HepG2 (cell line): ENCODE data around the gene ARHGAP15. TPM values are rescaled to one million over a fixed set of nuclear protein-coding genes. Genes with fewer than 3 reads are reported as not detected.

Experiments used
- ATAC-seq: fragments of 200-7000 bp; cut with Tn5 transposase; 3 replicates; pipeline ENCODE4 v1.9.1; 2020; ENCODE audit warnings: mild to moderate bottlenecking, moderate library complexity
- BruUV-seq: library from RNA; stranded (reverse); fragments of 400-500 nt; replicated peaks from 2 replicates; lab custom pipeline; 2021; lab: Mats Ljungman, UMichigan
- CTCF ChIA-PET: fragments of 300-600 bp; formaldehyde crosslinking; extraction: SDS; loops from one replicate; lab custom pipeline; 2021; ENCODE audit warnings: low total read pairs, inconsistent platforms, low intra/inter-chr PET ratio; lab: Yijun Ruan, JAX
- POLR2A ChIA-PET: fragments of 350-600 bp; sonication (Branson Sonifier 250); formaldehyde crosslinking; loops from one replicate; lab custom pipeline; 2020; ENCODE audit warnings: antibody characterized with exemption, inconsistent platforms; lab: Yijun Ruan, JAX
- DNase-seq: peaks from one replicate; pipeline ENCODE4 v3.0.0-alpha.2; 2015; ENCODE audit warnings: low spot score
- FAIRE-seq: peaks from 3 replicates; lab custom pipeline; 2011; peaks lifted over from hg19 to GRCh38; lab: Jason Lieb, UNC
- H2AFZ ChIP-seq: one replicate; pipeline ENCODE4 v1.6.1; 2011; ENCODE audit warnings: low read length, inconsistent platforms
- H3K27ac ChIP-seq: fragments of 300-600 bp; 3 replicates; pipeline ENCODE4 v1.8.0; 2011; ENCODE audit warnings: mixed run types, mild to moderate bottlenecking, mixed read lengths, low read length, inconsistent platforms; ENCODE audit not compliant: insufficient read depth; ENCODE audit errors: extremely low read length
- H3K27me3 ChIP-seq, 2 experiments: fragments of 200-600 bp in 1 of 2; 2 replicates in 1 of 2; 3 replicates in 1 of 2; pipeline versions ENCODE4 v1.6.0 to v1.8.0; 2011; ENCODE audit warnings: low read length in 2 of 2, mild to moderate bottlenecking in 2 of 2, moderate library complexity in 2 of 2, inconsistent platforms in 1 of 2; ENCODE audit not compliant: insufficient read depth in 2 of 2, control insufficient read depth in 1 of 2
- H3K36me3 ChIP-seq, 2 experiments: fragments of 200-600 bp in 1 of 2; replicated peaks in 1 of 2; 2 replicates in 1 of 2; 3 replicates in 1 of 2; pipeline versions ENCODE4 v1.5.1 to v1.8.0; 2011; ENCODE audit warnings: low read length in 2 of 2, inconsistent platforms in 1 of 2; ENCODE audit not compliant: insufficient read depth in 2 of 2, control insufficient read depth in 1 of 2
- H3K4me1 ChIP-seq: 2 replicates; pipeline ENCODE4 v1.5.1; 2012; ENCODE audit warnings: low read length, inconsistent platforms; ENCODE audit not compliant: insufficient read depth
- H3K4me2 ChIP-seq: 2 replicates; pipeline ENCODE4 v1.6.0; 2011; ENCODE audit warnings: low read depth, low read length, inconsistent platforms
- H3K4me3 ChIP-seq, 3 experiments: fragments of 200-600 bp in 1 of 3; sonication (generic), shearing (Covaris generic) in 1 of 3; replicated peaks in 1 of 3; 2 replicates each; pipeline ENCODE4 v1.5.1; 2011 to 2016; ENCODE audit warnings: low read length in 3 of 3, inconsistent platforms in 2 of 3, low read depth in 2 of 3, mild to moderate bottlenecking in 2 of 3, control low read depth in 1 of 3, mixed read lengths in 1 of 3; ENCODE audit not compliant: insufficient read depth in 1 of 3
- H3K79me2 ChIP-seq: one replicate; pipeline ENCODE4 v1.6.1; 2011; ENCODE audit warnings: low read length, inconsistent platforms; ENCODE audit not compliant: insufficient read depth
- H3K9ac ChIP-seq: 2 replicates; pipeline ENCODE4 v1.6.0; 2011; ENCODE audit warnings: mild to moderate bottlenecking, low read depth, low read length, inconsistent platforms; ENCODE audit not compliant: insufficient read depth
- H3K9me3 ChIP-seq: 2 replicates; pipeline ENCODE4 v1.5.1; 2012; ENCODE audit warnings: mild to moderate bottlenecking, low read length
- H4K20me1 ChIP-seq: 2 replicates; pipeline ENCODE4 v1.6.0; 2011; ENCODE audit warnings: inconsistent platforms, mild to moderate bottlenecking, low read length, moderate library complexity; ENCODE audit not compliant: insufficient read depth
- ERF ChIP-seq: IDR thresholded peaks from 2 replicates; pipeline ENCODE4 v1.6.1; 2018; ENCODE audit warnings: missing biosample characterization, missing genetic modification reagents
- IKZF4 ChIP-seq: sonication (generic); formaldehyde crosslinking; IDR thresholded peaks from 2 replicates; pipeline ENCODE4 v1.5.1; 2020; ENCODE audit warnings: borderline replicate concordance, mild to moderate bottlenecking, low read depth, missing genetic modification reagents; ENCODE audit errors: not compliant biosample characterization
- MAFK ChIP-seq, 2 experiments: IDR thresholded peaks in 1 of 2; conservative IDR thresholded peaks in 1 of 2; 2 replicates each; pipeline ENCODE4 v1.6.1; 2011; ENCODE audit warnings: improper control_type of control experiment in 2 of 2, low read length in 2 of 2
- NFIB ChIP-seq: sonication (generic); formaldehyde crosslinking; IDR thresholded peaks from 2 replicates; pipeline ENCODE4 v1.9.0; 2021; ENCODE audit warnings: missing genetic modification reagents, mild to moderate bottlenecking, borderline replicate concordance
- NFKBIZ ChIP-seq: IDR thresholded peaks from 2 replicates; pipeline ENCODE4 v1.6.1; 2018; ENCODE audit warnings: missing genetic modification reagents, missing compliant biosample characterization
- POLR2AphosphoS2 ChIP-seq: IDR thresholded peaks from 2 replicates; pipeline ENCODE4 v1.6.1; 2011; ENCODE audit warnings: low read depth, low read length, improper control_type of control experiment
- SMAD3 ChIP-seq: sonication (generic); formaldehyde crosslinking; IDR thresholded peaks from 2 replicates; pipeline ENCODE4 v1.4.0; 2020; ENCODE audit warnings: missing genetic modification reagents
- SPEN ChIP-seq: sonication (generic); formaldehyde crosslinking; IDR thresholded peaks from 2 replicates; pipeline ENCODE4 v1.5.1; 2020; ENCODE audit warnings: low read depth, mild to moderate bottlenecking, missing genetic modification reagents
- ZNF280D ChIP-seq: sonication (generic); formaldehyde crosslinking; IDR thresholded peaks from 2 replicates; pipeline ENCODE4 v1.5.1; 2020; ENCODE audit warnings: mild to moderate bottlenecking, missing genetic modification reagents
- ZNF350 ChIP-seq: sonication (generic); formaldehyde crosslinking; IDR thresholded peaks from 2 replicates; pipeline ENCODE4 v1.4.0; 2020; ENCODE audit warnings: mild to moderate bottlenecking, low read depth, missing genetic modification reagents, borderline replicate concordance
- ZNF597 ChIP-seq: sonication (generic); formaldehyde crosslinking; IDR thresholded peaks from 2 replicates; pipeline ENCODE4 v1.5.0; 2020; ENCODE audit warnings: missing genetic modification reagents
- WGBS: methylation state at CpG from one replicate; pipeline ENCODE4 v1.1.6; 2017; ENCODE audit warnings: low lambda C conversion rate; 5-methylcytosine and 5-hydroxymethylcytosine counted together
- in situ Hi-C: cut with HindIII; loops from 2 replicates; pipeline ENCODE4 v1.10.0; 2017; ENCODE audit warnings: low pct_unique_long_range_greater_than_20kb; ENCODE audit not compliant: extremely low pct_ligation_motif_present
- intact Hi-C: fragments of 100-400 bp; cut with micrococcal nuclease; formaldehyde crosslinking; loops from one replicate; pipeline ENCODE4 v1.10.0; 2022; ENCODE audit not compliant: unreplicated experiment
- polyA plus RNA-seq, 8 experiments: library from polyadenylated mRNA; depleted of rRNA in 3 of 8; stranded (reverse) in 7 of 8; unstranded in 1 of 8; fragments of >200 nt; fragmentation: Illumina TruSeq in 4 of 8; extraction: Trizol in 4 of 8; gene quantifications; 2 replicates each; pipeline versions ENCODE4 v1.2.1 to v1.2.3, GENCODE V29; 2011 to 2016; ENCODE audit warnings: low read depth in 4 of 8, missing spikeins in 1 of 8, mixed read lengths in 1 of 8; ENCODE audit not compliant: insufficient read depth in 1 of 8
- total RNA-seq, 5 experiments: library from RNA; depleted of rRNA; stranded (reverse); fragments of >200 nt; fragmentation: Illumina TruSeq; extraction: Trizol; gene quantifications; 2 replicates each; pipeline ENCODE4 v1.2.3, GENCODE V29; 2016; ENCODE audit warnings: low read depth in 1 of 5
- TF ChIP-seq, protein P1 (sequence below), 2 experiments: IDR thresholded peaks; 2 replicates each; pipeline ENCODE4 v1.6.1; 2011 to 2012; ENCODE audit warnings: low read length in 2 of 2, borderline replicate concordance in 1 of 2, low read depth in 1 of 2, mild to moderate bottlenecking in 1 of 2, moderate library complexity in 1 of 2
- TF ChIP-seq, protein P2 (sequence below): sonication (generic); formaldehyde crosslinking; IDR thresholded peaks from 2 replicates; pipeline ENCODE4 v1.8.0; 2022; ENCODE audit warnings: mild to moderate bottlenecking, missing genetic modification reagents, borderline replicate concordance
- TF ChIP-seq, protein P3 (sequence below): sonication (generic); formaldehyde crosslinking; IDR thresholded peaks from 2 replicates; pipeline ENCODE4 v1.5.1; 2020; ENCODE audit warnings: missing genetic modification reagents, mild to moderate bottlenecking, borderline replicate concordance

The ARHGAP15 gene
- total and polyA plus RNA-seq, 2 of the 13 experiments (the other 11 are each of a cell fraction or from before 2014, with no cell fraction given) = 0.04 TPM; not detected in 1

- no TSS peak for BruUV-seq
- POLR2A ChIA-PET = no interaction called here
- in situ Hi-C loops = no loop called here
- TF ChIP-seq POLR2AphosphoS2 (no peak), MAFK (conservative IDR thresholded peaks at IDR 0.05 in 1 of 2, IDR thresholded peaks at IDR 0.05 in 1 of 2; ENCODE audit: low read length in 2 of 2) (peak; percentile 90 to 96), ZNF280D (CRISPR knock-in tag) (no peak), ZNF597 (CRISPR knock-in tag) (no peak), ERF (no peak), SPEN (CRISPR knock-in tag) (no peak), SMAD3 (CRISPR knock-in tag) (no peak), ZNF350 (CRISPR knock-in tag) (no peak), NFIB (CRISPR knock-in tag) (no peak), NFKBIZ (no peak), IKZF4 (CRISPR knock-in tag) (no peak)
- TF ChIP-seq, protein P1, sequence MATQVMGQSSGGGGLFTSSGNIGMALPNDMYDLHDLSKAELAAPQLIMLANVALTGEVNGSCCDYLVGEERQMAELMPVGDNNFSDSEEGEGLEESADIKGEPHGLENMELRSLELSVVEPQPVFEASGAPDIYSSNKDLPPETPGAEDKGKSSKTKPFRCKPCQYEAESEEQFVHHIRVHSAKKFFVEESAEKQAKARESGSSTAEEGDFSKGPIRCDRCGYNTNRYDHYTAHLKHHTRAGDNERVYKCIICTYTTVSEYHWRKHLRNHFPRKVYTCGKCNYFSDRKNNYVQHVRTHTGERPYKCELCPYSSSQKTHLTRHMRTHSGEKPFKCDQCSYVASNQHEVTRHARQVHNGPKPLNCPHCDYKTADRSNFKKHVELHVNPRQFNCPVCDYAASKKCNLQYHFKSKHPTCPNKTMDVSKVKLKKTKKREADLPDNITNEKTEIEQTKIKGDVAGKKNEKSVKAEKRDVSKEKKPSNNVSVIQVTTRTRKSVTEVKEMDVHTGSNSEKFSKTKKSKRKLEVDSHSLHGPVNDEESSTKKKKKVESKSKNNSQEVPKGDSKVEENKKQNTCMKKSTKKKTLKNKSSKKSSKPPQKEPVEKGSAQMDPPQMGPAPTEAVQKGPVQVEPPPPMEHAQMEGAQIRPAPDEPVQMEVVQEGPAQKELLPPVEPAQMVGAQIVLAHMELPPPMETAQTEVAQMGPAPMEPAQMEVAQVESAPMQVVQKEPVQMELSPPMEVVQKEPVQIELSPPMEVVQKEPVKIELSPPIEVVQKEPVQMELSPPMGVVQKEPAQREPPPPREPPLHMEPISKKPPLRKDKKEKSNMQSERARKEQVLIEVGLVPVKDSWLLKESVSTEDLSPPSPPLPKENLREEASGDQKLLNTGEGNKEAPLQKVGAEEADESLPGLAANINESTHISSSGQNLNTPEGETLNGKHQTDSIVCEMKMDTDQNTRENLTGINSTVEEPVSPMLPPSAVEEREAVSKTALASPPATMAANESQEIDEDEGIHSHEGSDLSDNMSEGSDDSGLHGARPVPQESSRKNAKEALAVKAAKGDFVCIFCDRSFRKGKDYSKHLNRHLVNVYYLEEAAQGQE (IDR thresholded peaks at IDR 0.05; ENCODE audit: borderline replicate concordance in 1 of 2, low read depth in 1 of 2, low read length in 2 of 2) = no peak
- TF ChIP-seq, protein P2, sequence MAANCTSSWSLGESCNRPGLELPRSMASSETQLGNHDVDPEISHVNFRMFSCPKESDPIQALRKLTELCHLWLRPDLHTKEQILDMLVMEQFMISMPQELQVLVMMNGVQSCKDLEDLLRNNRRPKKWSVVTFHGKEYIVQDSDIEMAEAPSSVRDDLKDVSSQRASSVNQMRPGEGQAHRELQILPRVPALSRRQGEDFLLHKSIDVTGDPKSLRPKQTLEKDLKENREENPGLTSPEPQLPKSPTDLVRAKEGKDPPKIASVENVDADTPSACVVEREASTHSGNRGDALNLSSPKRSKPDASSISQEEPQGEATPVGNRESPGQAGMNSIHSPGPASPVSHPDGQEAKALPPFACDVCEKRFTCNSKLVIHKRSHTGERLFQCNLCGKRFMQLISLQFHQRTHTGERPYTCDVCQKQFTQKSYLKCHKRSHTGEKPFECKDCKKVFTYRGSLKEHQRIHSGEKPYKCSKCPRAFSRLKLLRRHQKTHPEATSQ (CRISPR knock-in tag) = no peak
- TF ChIP-seq, protein P3, sequence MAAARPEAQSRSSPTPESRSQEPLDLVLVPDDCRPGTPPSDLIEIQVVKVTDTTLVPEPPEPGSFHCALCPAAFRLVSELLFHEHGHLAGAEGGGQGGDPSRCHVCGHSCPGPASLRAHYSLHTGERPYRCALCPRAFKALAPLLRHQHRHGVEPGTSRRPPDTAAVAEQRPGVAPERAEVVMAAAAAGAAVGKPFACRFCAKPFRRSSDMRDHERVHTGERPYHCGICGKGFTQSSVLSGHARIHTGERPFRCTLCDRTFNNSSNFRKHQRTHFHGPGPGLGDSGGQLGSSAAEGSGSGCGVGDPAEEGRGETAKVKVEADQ = no peak
These were observed 687.7 kb downstream of the ARHGAP15 start for GRCh38 chr2:143816916-143817315.

More at GRCh38 chr2:143816916-143817315, 687.7 kb downstream of the ARHGAP15 start:
- Histone ChIP-seq H3K27ac (no peak overlapping the region), H2AFZ (no peak overlapping the region), H3K9me3 (no peaks in the 10 kb centered on the region), H3K27me3 (no peaks in the 10 kb centered on the region), H3K9ac (no peak overlapping the region), H3K4me3 (no peak overlapping the region), H3K79me2 (no peaks in the 10 kb centered on the region), H3K4me1 (no peaks in the 10 kb centered on the region), H4K20me1 (no peaks in the 10 kb centered on the region), H3K36me3 (no peaks in the 10 kb centered on the region), H3K4me2 (no peak overlapping the region)
- intact Hi-C loops = no loop called here
- 8% methylated on average over 3 of the region's 3 CpGs for WGBS
- no peak for FAIRE-seq
- DNase-seq = no peak
- CTCF ChIA-PET = no interaction called here
- ATAC-seq = no peak
